H54 (cell line): ENCODE data around the gene CCDC191.

Experiments
- DNase-seq: peaks from one replicate; pipeline ENCODE4 v3.0.0; 2011; ENCODE audit warnings: low spot score, mixed read lengths; ENCODE audit not compliant: insufficient read length
- FAIRE-seq: peaks from 3 replicates; lab custom pipeline; 2011; peaks lifted over from hg19 to GRCh38; lab: Jason Lieb, UNC
- POLR2A ChIP-seq: IDR thresholded peaks from 2 replicates; pipeline ENCODE4 v1.6.1; 2011; ENCODE audit warnings: low read depth, mild to moderate bottlenecking, low read length

CCDC191 gene

GRCh38 chr3:114079761-114080160 is 23.4 kb upstream of the CCDC191 start:
- DNase-seq = no peak
- no peak for FAIRE-seq
- no peak for TF ChIP-seq POLR2A

- TF ChIP-seq POLR2A = no peak
- FAIRE-seq (no peak), DNase-seq (no peak)
Observed at GRCh38 chr3:114078126-114078525, 21.8 kb upstream of the CCDC191 start.

- no peak for TF ChIP-seq POLR2A
- no peak for FAIRE-seq
- DNase-seq = no peak
Observed at GRCh38 chr3:114076711-114077110, 20.4 kb upstream of the CCDC191 start.

- no peak for DNase-seq
Observed at GRCh38 chr3:114071786-114072185, 15.5 kb upstream of the CCDC191 start.

GRCh38 chr3:114068336-114068735 is 12.0 kb upstream of the CCDC191 start:
- TF ChIP-seq POLR2A = no peak
- FAIRE-seq (no peak), DNase-seq (no peak)

More at GRCh38 chr3:114071786-114072185, 15.5 kb upstream of the CCDC191 start:
- TF ChIP-seq POLR2A = no peak
- FAIRE-seq = no peak

- no peak for TF ChIP-seq POLR2A
- FAIRE-seq = no peak
- DNase-seq = no peak
Observed at GRCh38 chr3:114067804-114068203, 11.5 kb upstream of the CCDC191 start.

GRCh38 chr3:114060906-114061655 is 4.8 kb upstream of the CCDC191 start:
- FAIRE-seq = no peak
- no peak for TF ChIP-seq POLR2A
- DNase-seq = no peak

GRCh38 chr3:114058646-114059045 is 2.3 kb upstream of the CCDC191 start:
- TF ChIP-seq POLR2A = no peak
- DNase-seq = no peak

GRCh38 chr3:114057011-114057347 is 653 bp upstream of the CCDC191 start:
- no peak for FAIRE-seq

More at GRCh38 chr3:114058646-114059045, 2.3 kb upstream of the CCDC191 start:
- peak; percentile 57 for FAIRE-seq

GRCh38 chr3:114052216-114052615 is 4.1 kb downstream of the CCDC191 start:
- TF ChIP-seq POLR2A = no peak
- FAIRE-seq = no peak
- DNase-seq = no peak

More at GRCh38 chr3:114057011-114057347, 653 bp upstream of the CCDC191 start:
- TF ChIP-seq POLR2A = no peak
- DNase-seq = no peak

GRCh38 chr3:114043205-114043604 is 13.1 kb downstream of the CCDC191 start:
- no peak for DNase-seq
- no peak for TF ChIP-seq POLR2A
- FAIRE-seq = no peak

GRCh38 chr3:114035896-114036295 is 20.4 kb downstream of the CCDC191 start:
- FAIRE-seq = no peak
- DNase-seq = no peak
- no peak for TF ChIP-seq POLR2A

GRCh38 chr3:114034787-114035545 is 21.4 kb downstream of the CCDC191 start:
- no peak for FAIRE-seq
- no peak for TF ChIP-seq POLR2A
- no peak for DNase-seq

- no peak for TF ChIP-seq POLR2A
- FAIRE-seq = no peak
Observed at GRCh38 chr3:114034211-114034610, 22.1 kb downstream of the CCDC191 start.

GRCh38 chr3:114033721-114034120 is 22.6 kb downstream of the CCDC191 start:
- no peak for TF ChIP-seq POLR2A
- FAIRE-seq (no peak), DNase-seq (no peak)

More at GRCh38 chr3:114034211-114034610, 22.1 kb downstream of the CCDC191 start:
- DNase-seq = no peak
